Measurements from ENCODE around the gene SEMA6A.

Gene SEMA6A

DNA sequence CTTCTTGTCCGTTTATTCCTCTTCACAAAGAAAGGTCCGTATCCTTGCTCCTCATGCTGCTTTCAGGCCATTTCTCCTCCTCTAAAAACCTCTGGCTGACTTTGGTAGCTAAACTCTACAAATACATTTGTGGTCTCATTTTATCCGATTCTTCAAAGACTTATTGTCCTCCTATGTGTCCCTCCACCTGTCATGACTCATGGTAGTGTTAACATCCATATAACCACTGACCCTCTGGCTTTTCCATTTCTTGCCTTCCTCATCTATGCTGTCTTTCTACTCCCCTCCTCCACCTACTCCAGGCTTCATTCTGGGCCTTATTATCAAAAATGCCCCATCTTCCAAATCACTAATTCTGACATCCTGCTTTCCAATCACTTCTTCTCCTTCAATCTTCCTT is 4.1 kb upstream of the SEMA6A start:
- in situ Hi-C loops (cut with HindIII; ENCODE audit: low sequenced_read_pairs): no loop called here
- H3K4me3 ChIP-seq (ENCODE audit: low read depth, low read length): no peak overlapping the region
- no peak for DNase-seq (ENCODE audit: low read depth)
- TF ChIP-seq, protein P1, sequence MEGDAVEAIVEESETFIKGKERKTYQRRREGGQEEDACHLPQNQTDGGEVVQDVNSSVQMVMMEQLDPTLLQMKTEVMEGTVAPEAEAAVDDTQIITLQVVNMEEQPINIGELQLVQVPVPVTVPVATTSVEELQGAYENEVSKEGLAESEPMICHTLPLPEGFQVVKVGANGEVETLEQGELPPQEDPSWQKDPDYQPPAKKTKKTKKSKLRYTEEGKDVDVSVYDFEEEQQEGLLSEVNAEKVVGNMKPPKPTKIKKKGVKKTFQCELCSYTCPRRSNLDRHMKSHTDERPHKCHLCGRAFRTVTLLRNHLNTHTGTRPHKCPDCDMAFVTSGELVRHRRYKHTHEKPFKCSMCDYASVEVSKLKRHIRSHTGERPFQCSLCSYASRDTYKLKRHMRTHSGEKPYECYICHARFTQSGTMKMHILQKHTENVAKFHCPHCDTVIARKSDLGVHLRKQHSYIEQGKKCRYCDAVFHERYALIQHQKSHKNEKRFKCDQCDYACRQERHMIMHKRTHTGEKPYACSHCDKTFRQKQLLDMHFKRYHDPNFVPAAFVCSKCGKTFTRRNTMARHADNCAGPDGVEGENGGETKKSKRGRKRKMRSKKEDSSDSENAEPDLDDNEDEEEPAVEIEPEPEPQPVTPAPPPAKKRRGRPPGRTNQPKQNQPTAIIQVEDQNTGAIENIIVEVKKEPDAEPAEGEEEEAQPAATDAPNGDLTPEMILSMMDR (IDR thresholded peaks at IDR 0.05; ENCODE audit: low read depth, low read length, missing control alignments): no peak

DNA sequence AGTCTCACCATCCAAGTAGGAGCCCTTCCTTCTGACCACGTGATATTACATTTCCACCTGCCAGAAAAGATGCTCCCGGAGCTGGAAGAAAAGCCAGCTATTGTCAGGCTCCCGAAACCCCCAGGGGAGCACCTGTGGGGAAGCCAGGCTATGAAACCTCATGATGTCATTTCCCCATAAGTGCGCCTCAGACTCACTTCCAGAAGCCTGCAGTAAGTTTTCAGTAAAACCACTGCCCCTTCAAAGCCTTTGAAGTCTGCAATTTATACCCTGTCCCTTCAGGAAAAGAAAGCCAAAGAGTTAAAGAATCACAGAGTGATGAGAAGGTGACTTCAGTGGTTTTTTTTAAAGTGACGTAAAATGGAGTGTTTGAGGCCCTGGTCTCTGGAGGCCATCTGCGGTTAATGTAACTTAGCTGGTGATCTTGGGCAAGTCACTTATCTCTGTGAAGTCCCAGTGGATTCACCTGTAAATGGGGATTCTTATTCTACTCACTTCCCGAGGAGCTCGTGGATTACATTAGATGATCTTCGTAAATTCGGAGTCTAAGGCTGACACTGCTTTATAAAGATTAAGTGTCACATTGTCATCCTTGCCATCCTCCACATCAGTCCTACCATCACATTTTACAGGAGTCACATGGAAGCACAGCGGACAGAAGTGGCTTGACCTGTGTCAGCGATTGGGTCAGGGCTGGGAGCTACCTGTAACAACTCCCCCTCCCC is 2.6 kb upstream of the SEMA6A start:
- no peak overlapping the region for H3K4me3 ChIP-seq (ENCODE audit: low read depth, low read length)
- no peak for DNase-seq (ENCODE audit: low read depth)
- TF ChIP-seq, protein P1 (IDR thresholded peaks at IDR 0.05; ENCODE audit: low read depth, low read length, missing control alignments): no peak
- in situ Hi-C loops (cut with HindIII; ENCODE audit: low sequenced_read_pairs): no loop called here

DNA sequence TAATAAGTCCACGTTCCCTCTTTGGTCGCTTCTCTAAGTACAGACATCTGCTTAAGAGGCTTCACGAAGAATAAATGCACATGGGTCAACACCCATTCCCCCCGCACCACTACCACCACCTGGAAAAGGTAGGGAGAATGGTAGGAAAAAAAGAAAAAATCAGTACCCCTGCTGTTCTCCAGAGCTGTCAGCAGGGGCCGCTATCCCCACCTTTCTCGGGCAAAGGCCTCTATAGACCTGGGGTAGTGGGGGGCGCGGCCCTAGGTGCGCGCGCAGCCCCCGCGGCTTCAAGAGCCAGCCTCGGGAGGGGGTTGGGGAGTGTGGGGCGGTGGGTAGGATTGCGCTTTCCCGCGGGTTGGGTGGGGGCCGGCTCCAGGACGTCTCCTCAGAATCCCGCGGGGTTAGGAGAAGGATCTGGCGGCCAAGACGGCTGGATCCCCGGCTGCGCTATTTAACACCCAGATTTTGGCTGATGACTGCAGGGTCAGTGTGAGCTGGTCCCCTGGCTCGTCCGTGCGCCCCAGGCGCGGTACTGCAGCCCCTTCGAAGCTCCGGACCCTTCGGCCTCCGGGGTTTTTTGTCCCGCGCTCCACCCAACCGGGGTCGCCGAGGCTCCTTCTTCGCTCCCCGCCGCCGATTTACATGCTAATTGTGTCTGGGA is 1.6 kb upstream of the SEMA6A start:
- peak overlapping the region; percentile 55 for H3K4me3 ChIP-seq (ENCODE audit: low read depth, low read length)
- TF ChIP-seq, protein P1 (IDR thresholded peaks at IDR 0.05; ENCODE audit: low read depth, low read length, missing control alignments): peak; percentile 86
- peak; percentile 37 for DNase-seq (ENCODE audit: low read depth)
- in situ Hi-C loops (cut with HindIII; ENCODE audit: low sequenced_read_pairs): no loop called here

DNA sequence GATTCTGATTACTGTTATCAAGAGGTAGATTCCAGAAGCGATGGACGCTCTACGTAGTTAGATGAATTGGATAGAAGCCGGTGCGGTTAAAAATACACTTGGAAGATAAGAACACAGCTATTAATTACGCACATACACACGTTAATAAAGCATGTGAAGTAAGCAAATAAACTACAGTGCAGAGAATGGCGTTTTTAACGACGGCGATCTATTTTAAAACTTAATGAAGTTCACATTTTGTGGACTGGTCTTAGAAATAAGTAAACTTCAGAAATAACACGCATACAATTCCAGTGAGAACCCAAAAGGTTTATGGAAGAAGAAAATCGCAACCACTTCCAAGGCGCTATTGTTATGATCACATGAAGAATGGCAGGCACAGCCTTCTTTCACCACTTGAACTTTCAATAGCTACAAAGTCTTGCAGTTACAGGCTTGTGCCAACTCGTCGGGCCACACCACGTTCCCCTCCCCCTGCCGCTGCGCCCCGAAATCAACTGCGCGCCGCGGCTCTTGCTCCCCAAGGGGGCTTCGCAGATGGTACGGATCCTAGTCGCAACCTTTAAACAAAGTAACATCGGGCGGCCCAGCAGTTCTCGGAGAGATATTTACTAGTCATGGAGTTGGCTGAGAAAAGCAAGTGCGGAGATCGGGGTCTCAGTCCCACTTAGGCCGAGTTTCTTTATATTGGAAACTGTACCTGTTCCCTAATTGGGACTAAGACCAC is 866 bp upstream of the SEMA6A start:
- peak overlapping the region; percentile 55 for H3K4me3 ChIP-seq (ENCODE audit: low read depth, low read length)
- in situ Hi-C loops (cut with HindIII; ENCODE audit: low sequenced_read_pairs): no loop called here
- TF ChIP-seq, protein P1 (IDR thresholded peaks at IDR 0.05; ENCODE audit: low read depth, low read length, missing control alignments): no peak
- DNase-seq (ENCODE audit: low read depth): no peak

DNA sequence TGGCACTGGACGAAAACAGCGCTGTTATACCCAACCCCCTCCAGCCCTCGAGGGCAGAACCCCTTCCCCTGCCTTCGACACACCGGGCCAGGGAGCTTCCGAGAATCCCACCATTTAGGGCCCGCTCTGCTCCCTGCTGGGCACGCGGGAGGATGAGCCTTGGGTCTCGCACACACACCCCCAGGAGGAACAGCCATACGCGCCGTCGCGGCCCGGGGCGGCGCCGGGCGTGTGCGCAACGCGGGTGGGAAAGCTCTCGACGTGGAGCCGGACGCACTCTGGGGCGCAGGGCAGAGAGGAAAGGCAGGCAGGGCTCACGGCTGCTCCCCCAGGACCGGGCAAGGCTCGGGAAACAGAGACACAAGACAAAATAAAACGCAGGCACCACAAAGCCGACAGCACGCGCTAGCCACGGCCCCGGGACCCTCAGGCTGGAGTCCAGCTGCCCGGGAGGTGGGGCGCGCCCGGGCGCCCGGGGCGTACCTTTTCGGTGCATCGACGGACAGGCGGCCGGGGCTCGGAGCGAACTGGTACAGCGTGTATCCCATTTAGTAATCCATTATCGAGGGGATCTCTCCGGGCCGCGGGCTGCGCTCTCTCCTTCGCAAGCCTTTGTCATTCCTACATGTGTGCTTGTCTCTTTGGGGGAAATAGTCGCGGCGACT is 789 bp downstream of the SEMA6A start:
- TF ChIP-seq, protein P1 (IDR thresholded peaks at IDR 0.05; ENCODE audit: low read depth, low read length, missing control alignments): no peak
- no peak for DNase-seq (ENCODE audit: low read depth)
- in situ Hi-C loops (cut with HindIII; ENCODE audit: low sequenced_read_pairs): no loop called here
- peak overlapping the region; percentile 55 for H3K4me3 ChIP-seq (ENCODE audit: low read depth, low read length)

DNA sequence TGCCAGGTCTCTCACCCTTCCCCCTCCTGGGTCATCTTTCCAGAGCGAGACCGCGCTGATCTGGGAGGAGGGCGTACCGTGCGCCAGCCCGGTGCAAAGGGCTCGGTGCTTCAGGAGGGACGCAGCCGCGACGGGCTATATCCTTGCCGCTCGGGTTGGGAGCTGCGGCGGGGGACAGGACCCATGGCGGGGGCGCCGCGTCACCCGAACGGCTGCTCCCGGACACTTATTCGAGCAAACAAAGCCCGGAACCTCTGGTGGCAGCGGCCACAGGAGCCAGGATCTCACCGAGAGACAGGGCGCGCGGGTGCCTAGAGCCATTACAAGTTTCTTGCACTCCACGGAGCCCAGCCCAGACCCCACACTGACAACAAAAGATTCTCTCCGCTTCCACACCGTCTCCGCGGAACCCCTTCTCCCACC is 1.3 kb downstream of the SEMA6A start:
- in situ Hi-C loops (cut with HindIII; ENCODE audit: low sequenced_read_pairs): no loop called here
- no peak for DNase-seq (ENCODE audit: low read depth)

More for the DNA sequence above, 1.3 kb downstream of the SEMA6A start:
- peak overlapping the region; percentile 55 for H3K4me3 ChIP-seq (ENCODE audit: low read depth, low read length)
- TF ChIP-seq, protein P1 (IDR thresholded peaks at IDR 0.05; ENCODE audit: low read depth, low read length, missing control alignments): no peak

All from astrocyte of the cerebellum (primary cell).